Duodenal mucosa (tissue), 2 donors: ENCODE results near the gene FKBP1B.
"Not testable (repeated sequence)": the region's sequence is repeated elsewhere in the genome, so short reads cannot be mapped to it uniquely, and the experiment has no call there.

Source experiments
- H3K27ac ChIP-seq: one replicate; pipeline ENCODE4 v1.7.0; 2013; ENCODE audit warnings: low read depth, low read length
- H3K27me3 ChIP-seq, 2 donors: one replicate each; pipeline ENCODE4 v1.7.0; 2013; ENCODE audit warnings: low read length in 2 of 2, control low read depth in 1 of 2; ENCODE audit not compliant: insufficient read depth in 2 of 2, control insufficient read depth in 1 of 2
- H3K36me3 ChIP-seq, 2 donors: one replicate each; pipeline ENCODE4 v1.7.0; 2013; ENCODE audit warnings: low read length in 2 of 2, control low read depth in 1 of 2; ENCODE audit not compliant: insufficient read depth in 2 of 2, control insufficient read depth in 1 of 2
- H3K4me1 ChIP-seq, 2 donors: one replicate each; pipeline ENCODE4 v1.7.0; 2013; ENCODE audit warnings: low read length in 2 of 2, control low read depth in 1 of 2; ENCODE audit not compliant: insufficient read depth in 2 of 2, control insufficient read depth in 1 of 2
- H3K4me3 ChIP-seq, 2 donors: one replicate each; pipeline ENCODE4 v1.7.0; 2013; ENCODE audit warnings: low read length in 2 of 2, low read depth in 1 of 2
- H3K9ac ChIP-seq, 2 donors: one replicate each; pipeline ENCODE4 v1.7.0; 2013; ENCODE audit warnings: low read length in 2 of 2, low read depth in 1 of 2
- H3K9me3 ChIP-seq, 2 donors: one replicate each; pipeline ENCODE4 v1.7.0; 2013; ENCODE audit warnings: low read length in 2 of 2, control low read depth in 1 of 2; ENCODE audit not compliant: control insufficient read depth in 1 of 2

Gene FKBP1B

GRCh38 chr2:24082787-24083566 lies 33.4 kb downstream of the FKBP1B start:
- H3K27ac ChIP-seq = peak overlapping the region; percentile 90
- peaks cover 12 to 30% of the 10 kb centered on the region in 2 donors for H3K36me3 ChIP-seq
- no peaks in the 10 kb centered on the region for H3K27me3 ChIP-seq
- peaks cover 19 to 20% of the 10 kb centered on the region in 2 donors for H3K4me1 ChIP-seq
- H3K9ac ChIP-seq = peak overlapping the region; percentile 36 to 89
- peak overlapping the region; percentile 77 to 88 for H3K4me3 ChIP-seq
- no peaks in the 10 kb centered on the region for H3K9me3 ChIP-seq

GRCh38 chr2:24083567-24084385 lies 34.2 kb downstream of the FKBP1B start:
- Histone ChIP-seq H3K9me3 (no peaks in the 10 kb centered on the region), H3K9ac (peak overlapping the region; percentile 36 to 89), H3K4me1 (peaks cover 17 to 19% of the 10 kb centered on the region in 2 donors), H3K27ac (peak overlapping the region; percentile 90), H3K4me3 (peak overlapping the region; percentile 77 to 88), H3K27me3 (no peaks in the 10 kb centered on the region), H3K36me3 (peaks cover 12 to 32% of the 10 kb centered on the region in 2 donors)

- H3K27ac ChIP-seq = peak within 1 kb of the TSS; percentile 90
- peak within 1 kb of the TSS; percentile 89 to 99 for H3K9ac ChIP-seq
- peaks cover 17 to 19% of the 10 kb centered on the region in 2 donors for H3K4me1 ChIP-seq
- peak within 1 kb of the TSS; percentile 77 to 88 for H3K4me3 ChIP-seq
- no peaks in the 10 kb centered on the region for H3K9me3 ChIP-seq
- peaks cover 11 to 28% of the 10 kb centered on the region in 2 donors for H3K36me3 ChIP-seq
- H3K27me3 ChIP-seq = no peaks in the 10 kb centered on the region
Measured at GRCh38 chr2:24084386-24085199, 35.1 kb downstream of the FKBP1B start, which contains the start of gene TP53I3. Gene TP53I3, minus strand, starts transcription at chr2:24084834. Its CDS starts 508 bp downstream, at chr2:24084326.

GRCh38 chr2:24085200-24085489 lies 35.6 kb downstream of the FKBP1B start:
- peak overlapping the region; percentile 89 to 99 for H3K9ac ChIP-seq
- peaks cover 8 to 26% of the 10 kb centered on the region in 2 donors for H3K36me3 ChIP-seq
- no peaks in the 10 kb centered on the region for H3K9me3 ChIP-seq
- peaks cover 17 to 19% of the 10 kb centered on the region in 2 donors for H3K4me1 ChIP-seq
- no peaks in the 10 kb centered on the region for H3K27me3 ChIP-seq
- peak overlapping the region; percentile 90 for H3K27ac ChIP-seq
- peak overlapping the region; percentile 77 to 88 for H3K4me3 ChIP-seq

GRCh38 chr2:24086241-24086640 lies 36.7 kb downstream of the FKBP1B start:
- no peak overlapping the region for H3K27ac ChIP-seq
- peaks cover 5 to 18% of the 10 kb centered on the region in 2 donors for H3K36me3 ChIP-seq
- no peaks in the 10 kb centered on the region for H3K9me3 ChIP-seq
- H3K9ac ChIP-seq = no peak overlapping the region
- H3K4me1 ChIP-seq = peaks cover 17 to 19% of the 10 kb centered on the region in 2 donors
- H3K27me3 ChIP-seq = no peaks in the 10 kb centered on the region
- H3K4me3 ChIP-seq = no peak overlapping the region

GRCh38 chr2:24087032-24087431 lies 37.5 kb downstream of the FKBP1B start:
- H3K36me3 ChIP-seq = peaks cover 4 to 13% of the 10 kb centered on the region in 2 donors
- no peak overlapping the region for H3K4me3 ChIP-seq
- no peak overlapping the region for H3K9ac ChIP-seq

GRCh38 chr2:24088821-24089359 lies 39.3 kb downstream of the FKBP1B start:
- Histone ChIP-seq H3K9ac (no peak overlapping the region), H3K4me1 (peaks cover 0 to 8% of the 10 kb centered on the region in 2 donors), H3K4me3 (no peak overlapping the region), H3K36me3 (peaks cover 0 to 4% of the 10 kb centered on the region in 2 donors), H3K27ac (no peak overlapping the region), H3K27me3 (no peaks in the 10 kb centered on the region), H3K9me3 (no peaks in the 10 kb centered on the region)

More at GRCh38 chr2:24087032-24087431, 37.5 kb downstream of the FKBP1B start:
- H3K4me1 ChIP-seq = peaks cover 16 to 19% of the 10 kb centered on the region in 2 donors
- H3K9me3 ChIP-seq = no peaks in the 10 kb centered on the region
- no peaks in the 10 kb centered on the region for H3K27me3 ChIP-seq
- no peak overlapping the region for H3K27ac ChIP-seq

GRCh38 chr2:24093270-24093669 lies 43.7 kb downstream of the FKBP1B start:
- not testable (repeated sequence) for H3K27ac ChIP-seq, H3K27me3 ChIP-seq, H3K9ac ChIP-seq, H3K36me3 ChIP-seq, H3K4me1 ChIP-seq, H3K9me3 ChIP-seq, H3K4me3 ChIP-seq

- not testable (repeated sequence) for H3K9me3 ChIP-seq
Measured at GRCh38 chr2:24095171-24095677, 45.7 kb downstream of the FKBP1B start.

More at GRCh38 chr2:24095171-24095677, 45.7 kb downstream of the FKBP1B start:
- H3K27ac ChIP-seq, H3K4me3 ChIP-seq, H3K27me3 ChIP-seq, H3K9ac ChIP-seq, H3K36me3 ChIP-seq, H3K4me1 ChIP-seq: not testable (repeated sequence)
